Measurements from ENCODE around the gene ATXN7. TPM values are rescaled to one million over a fixed set of nuclear protein-coding genes. Genes with fewer than 3 reads are reported as not detected.
A peak's percentile ranks its signal among the peaks of the same experiment; 100 is the strongest.

The ATXN7 gene
- total and polyA plus RNA-seq, 7 donors, result 2.4 to 27.2 (median 16.2) TPM

GRCh38 chr3:63995086-63995485, 131.4 kb downstream of the ATXN7 start:
- ATAC-seq (no peak), DNase-seq (no peak)
- no peak overlapping the region for H3K27ac ChIP-seq
- H3K27me3 ChIP-seq (ENCODE audit: insufficient read depth in 3 of 3, low read length in 2 of 3), result no peaks in the 10 kb centered on the region
- H3K36me3 ChIP-seq (ENCODE audit: insufficient read depth in 1 of 2, low read depth in 1 of 2), result peaks cover 4 to 87% of the 10 kb centered on the region in 2 donors
- H3K4me3 ChIP-seq, result no peak overlapping the region
- TF ChIP-seq CTCF (IDR thresholded peaks at IDR 0.05), result no peak
- 83 to 90% (median 90%) methylated on average over 5 of the region's 5 CpGs for WGBS, 3 donors
- H3K9me3 ChIP-seq, result no peaks in the 10 kb centered on the region
- intact Hi-C loops (cut with DNase I), result loop anchor here in 1 of 2 donors (10.0 kb wide), 1 partner anchor 130 kb away; the partner anchor contains the start of genes ATXN7 and THOC7
- H3K4me1 ChIP-seq, result peaks cover 16% of the 10 kb centered on the region

GRCh38 chr3:63998852-63999754, 135.4 kb downstream of the ATXN7 start:
- DNase-seq, result no peak
- Histone ChIP-seq H3K36me3 (ENCODE audit: insufficient read depth in 1 of 2, low read depth in 1 of 2) (peaks cover 2 to 89% of the 10 kb centered on the region in 2 donors), H3K4me1 (peaks cover 20% of the 10 kb centered on the region), H3K4me3 (no peak overlapping the region), H3K9me3 (no peaks in the 10 kb centered on the region), H3K27ac (peak overlapping the region; percentile 25), H3K27me3 (ENCODE audit: insufficient read depth in 3 of 3, low read length in 2 of 3) (no peaks in the 10 kb centered on the region)
- ATAC-seq, result peak in 3 of 4 donors; percentile 75 to 80 (median 79)
- intact Hi-C loops (cut with DNase I), result loop anchor here in 1 of 2 donors (10.0 kb wide), 1 partner anchor 134 kb away; the partner anchor contains the start of genes ATXN7 and THOC7
- no peak for TF ChIP-seq CTCF (IDR thresholded peaks at IDR 0.05)
- 39 to 50% (median 42%) methylated on average over 10 of the region's 10 CpGs for WGBS, 3 donors

- H3K36me3 ChIP-seq (ENCODE audit: insufficient read depth in 1 of 2, low read depth in 1 of 2), result peaks cover 2 to 88% of the 10 kb centered on the region in 2 donors
- H3K27me3 ChIP-seq (ENCODE audit: insufficient read depth in 3 of 3, low read length in 2 of 3), result no peaks in the 10 kb centered on the region
- DNase-seq (no peak), ATAC-seq (no peak)
- no peak overlapping the region for H3K27ac ChIP-seq
- no peak overlapping the region for H3K4me3 ChIP-seq
- 64 to 84% (median 74%) methylated on average over 9 of the region's 9 CpGs for WGBS, 3 donors
- no peaks in the 10 kb centered on the region for H3K9me3 ChIP-seq
- H3K4me1 ChIP-seq, result peaks cover 20% of the 10 kb centered on the region
- intact Hi-C loops (cut with DNase I), result no loop called here
- TF ChIP-seq CTCF (IDR thresholded peaks at IDR 0.05), result no peak
Measured at GRCh38 chr3:64000453-64001055, 136.9 kb downstream of the ATXN7 start.

- intact Hi-C loops (cut with DNase I), result no loop called here
- 83 to 92% (median 91%) methylated on average over 4 of the region's 4 CpGs for WGBS, 3 donors
- no peak overlapping the region for H3K4me3 ChIP-seq
- H3K36me3 ChIP-seq (ENCODE audit: insufficient read depth in 1 of 2, low read depth in 1 of 2), result peaks cover 8 to 88% of the 10 kb centered on the region in 2 donors
- DNase-seq (no peak), ATAC-seq (no peak)
- H3K27me3 ChIP-seq (ENCODE audit: insufficient read depth in 3 of 3, low read length in 2 of 3), result no peaks in the 10 kb centered on the region
- no peak for TF ChIP-seq CTCF (IDR thresholded peaks at IDR 0.05)
- no peak overlapping the region for H3K27ac ChIP-seq
- peaks cover 20% of the 10 kb centered on the region for H3K4me1 ChIP-seq
- no peaks in the 10 kb centered on the region for H3K9me3 ChIP-seq
Measured at GRCh38 chr3:64002233-64002632, 138.6 kb downstream of the ATXN7 start.

Measured in psoas muscle (tissue), 8 donors.